GM12801 (cell line): Measurements from ENCODE around the gene ATOSA.

Experiments used
- TF ChIP-seq, protein P1 (sequence below): IDR thresholded peaks from one replicate; pipeline ENCODE4 v1.5.1; 2011; ENCODE audit warnings: control low read depth; ENCODE audit not compliant: insufficient read length; ENCODE audit errors: extremely low read depth

ATOSA gene

DNA sequence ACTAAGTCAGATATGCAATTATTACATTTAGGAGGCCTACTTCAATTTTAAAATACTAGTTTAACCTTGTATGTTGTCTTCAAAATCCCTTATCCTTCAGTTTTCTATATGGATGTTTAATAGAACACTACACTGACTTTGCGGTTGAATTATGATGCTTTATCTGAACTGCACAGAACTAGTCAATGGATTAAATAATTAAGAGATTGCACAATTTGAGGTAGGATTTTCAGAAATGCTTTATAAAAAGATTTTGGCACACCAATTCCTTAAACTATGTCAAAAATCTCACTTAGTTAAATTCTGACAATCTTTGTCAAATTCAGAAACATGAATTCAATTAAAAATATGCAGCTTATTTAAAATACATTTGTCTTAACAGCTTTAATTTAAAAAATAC, 28.1 kb downstream of the ATOSA start:
- TF ChIP-seq, protein P1, sequence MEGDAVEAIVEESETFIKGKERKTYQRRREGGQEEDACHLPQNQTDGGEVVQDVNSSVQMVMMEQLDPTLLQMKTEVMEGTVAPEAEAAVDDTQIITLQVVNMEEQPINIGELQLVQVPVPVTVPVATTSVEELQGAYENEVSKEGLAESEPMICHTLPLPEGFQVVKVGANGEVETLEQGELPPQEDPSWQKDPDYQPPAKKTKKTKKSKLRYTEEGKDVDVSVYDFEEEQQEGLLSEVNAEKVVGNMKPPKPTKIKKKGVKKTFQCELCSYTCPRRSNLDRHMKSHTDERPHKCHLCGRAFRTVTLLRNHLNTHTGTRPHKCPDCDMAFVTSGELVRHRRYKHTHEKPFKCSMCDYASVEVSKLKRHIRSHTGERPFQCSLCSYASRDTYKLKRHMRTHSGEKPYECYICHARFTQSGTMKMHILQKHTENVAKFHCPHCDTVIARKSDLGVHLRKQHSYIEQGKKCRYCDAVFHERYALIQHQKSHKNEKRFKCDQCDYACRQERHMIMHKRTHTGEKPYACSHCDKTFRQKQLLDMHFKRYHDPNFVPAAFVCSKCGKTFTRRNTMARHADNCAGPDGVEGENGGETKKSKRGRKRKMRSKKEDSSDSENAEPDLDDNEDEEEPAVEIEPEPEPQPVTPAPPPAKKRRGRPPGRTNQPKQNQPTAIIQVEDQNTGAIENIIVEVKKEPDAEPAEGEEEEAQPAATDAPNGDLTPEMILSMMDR, result no peak

DNA sequence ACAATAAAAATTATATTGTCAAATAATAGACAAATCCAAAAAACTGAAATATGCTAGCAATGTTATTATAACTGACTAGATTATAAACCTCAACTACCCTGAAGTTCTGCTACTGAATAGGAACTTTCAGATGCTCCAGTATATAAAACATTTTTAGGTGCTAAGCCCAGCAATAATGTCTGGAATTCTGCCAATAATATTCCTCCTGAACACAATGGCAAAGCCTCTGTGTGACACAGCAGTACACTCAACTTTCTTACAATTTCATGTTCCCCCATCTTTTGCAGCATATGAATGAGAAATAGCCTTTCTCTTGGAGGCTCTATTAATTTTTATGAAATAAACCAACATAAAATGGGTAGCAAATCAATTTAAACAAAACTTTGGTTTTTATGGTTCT, 29.5 kb downstream of the ATOSA start:
- TF ChIP-seq, protein P1, result no peak

DNA sequence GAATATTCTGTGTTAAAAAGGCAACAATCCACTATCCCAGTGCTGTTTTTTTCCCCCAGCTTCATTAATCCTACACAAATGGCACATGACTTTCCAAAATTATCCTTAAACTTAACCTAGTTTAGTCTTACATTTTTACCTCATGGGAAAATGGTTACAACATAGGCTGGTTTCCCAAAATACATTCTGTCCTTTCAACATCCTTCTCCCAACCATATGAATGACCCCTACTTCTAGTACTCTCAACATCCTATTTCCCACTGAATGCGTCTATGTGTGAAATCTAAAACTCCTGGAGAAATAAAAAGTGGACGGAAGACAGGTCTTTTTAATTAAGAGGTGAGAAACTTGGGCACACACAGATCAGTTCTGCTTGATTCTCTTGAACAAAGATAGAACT, 33.3 kb downstream of the ATOSA start:
- TF ChIP-seq, protein P1, result no peak

DNA sequence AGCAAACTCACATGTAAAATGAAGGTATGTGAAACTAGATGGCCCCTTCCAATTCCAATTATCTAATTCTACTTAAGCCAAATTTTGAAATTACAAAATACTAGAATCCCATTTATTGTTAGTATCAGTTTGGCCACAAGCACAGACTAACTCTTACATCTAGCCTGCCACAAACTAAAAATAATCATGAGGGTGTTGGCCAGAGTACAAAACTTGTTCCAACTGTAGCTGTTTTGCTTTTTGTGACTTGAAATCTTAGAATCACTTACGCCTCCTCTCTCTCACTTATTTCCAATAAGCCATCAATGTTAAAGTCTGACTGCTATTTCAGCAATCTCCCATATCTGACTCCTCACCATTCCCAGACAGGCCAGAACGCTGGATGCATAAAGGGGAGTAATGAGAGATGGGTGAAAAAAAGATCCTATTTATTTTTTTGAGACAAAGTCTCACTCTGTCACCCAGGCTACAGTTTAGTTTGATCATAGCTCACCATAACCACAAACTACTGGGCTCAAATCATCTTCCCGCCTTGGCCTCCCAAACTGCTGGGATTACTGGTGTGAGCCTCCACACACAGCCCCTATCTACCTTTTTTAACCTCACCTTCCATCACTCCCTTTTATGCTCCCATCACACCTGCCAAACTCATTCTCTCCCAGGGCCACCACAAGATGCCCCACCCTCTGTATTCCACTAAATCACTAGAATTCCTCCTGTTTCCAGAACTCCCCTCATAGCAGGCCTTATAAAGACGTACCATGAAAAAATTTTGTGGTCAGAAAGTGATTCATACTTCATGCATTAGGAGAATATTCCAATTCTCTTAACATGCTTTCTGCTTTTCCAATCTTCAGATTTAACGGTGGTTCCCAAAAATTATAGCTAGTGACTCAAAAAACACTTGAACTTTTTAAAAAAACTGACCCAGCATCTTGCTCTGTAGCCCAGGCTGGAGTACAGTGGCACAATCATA, 36.5 kb downstream of the ATOSA start:
- TF ChIP-seq, protein P1, result no peak

DNA sequence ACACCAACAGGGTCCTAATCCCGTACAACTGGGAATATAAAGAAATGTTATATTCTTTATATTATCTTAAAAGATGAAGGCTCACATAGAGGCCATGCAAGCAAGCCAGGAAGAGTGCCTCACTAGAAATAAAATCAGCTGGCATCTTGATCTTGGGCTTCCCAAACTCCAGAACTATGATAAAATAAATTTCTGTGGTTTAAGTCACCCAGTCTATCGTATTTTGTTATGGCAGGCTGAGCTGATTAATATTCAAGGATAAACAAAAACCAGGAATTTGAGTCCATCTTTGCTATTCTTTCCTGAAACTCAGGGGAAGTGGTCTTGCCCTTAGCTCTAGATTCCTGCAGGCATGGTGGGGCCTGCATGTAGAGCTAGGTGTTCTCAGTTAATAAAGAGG, 42.7 kb downstream of the ATOSA start:
- TF ChIP-seq, protein P1, result no peak

DNA sequence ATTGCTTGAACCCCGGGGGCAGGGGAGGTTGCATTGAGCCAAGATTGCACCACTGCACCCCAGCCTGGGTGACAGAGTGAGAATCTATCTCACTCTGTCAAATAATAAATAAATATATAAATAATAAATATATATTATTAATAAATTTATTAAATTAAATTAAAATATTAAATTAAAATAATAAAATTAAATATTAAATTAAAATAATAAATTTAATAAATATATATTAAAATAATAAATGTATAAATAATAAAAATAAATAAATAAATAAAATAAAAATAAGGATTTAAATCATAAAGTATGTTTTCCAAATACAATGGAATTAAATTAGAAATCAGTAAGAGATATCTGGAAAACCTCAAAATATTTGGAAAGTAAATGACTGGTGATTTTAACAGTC, 43.3 kb downstream of the ATOSA start:
- TF ChIP-seq, protein P1, result no peak
